Measurements from ENCODE around the gene MVP. TPM values are rescaled to one million over a fixed set of nuclear protein-coding genes. Genes with fewer than 3 reads are reported as not detected.

The MVP gene
- total RNA-seq, 2 donors from 2014 or later = 3.0 to 8.0 TPM

DNA sequence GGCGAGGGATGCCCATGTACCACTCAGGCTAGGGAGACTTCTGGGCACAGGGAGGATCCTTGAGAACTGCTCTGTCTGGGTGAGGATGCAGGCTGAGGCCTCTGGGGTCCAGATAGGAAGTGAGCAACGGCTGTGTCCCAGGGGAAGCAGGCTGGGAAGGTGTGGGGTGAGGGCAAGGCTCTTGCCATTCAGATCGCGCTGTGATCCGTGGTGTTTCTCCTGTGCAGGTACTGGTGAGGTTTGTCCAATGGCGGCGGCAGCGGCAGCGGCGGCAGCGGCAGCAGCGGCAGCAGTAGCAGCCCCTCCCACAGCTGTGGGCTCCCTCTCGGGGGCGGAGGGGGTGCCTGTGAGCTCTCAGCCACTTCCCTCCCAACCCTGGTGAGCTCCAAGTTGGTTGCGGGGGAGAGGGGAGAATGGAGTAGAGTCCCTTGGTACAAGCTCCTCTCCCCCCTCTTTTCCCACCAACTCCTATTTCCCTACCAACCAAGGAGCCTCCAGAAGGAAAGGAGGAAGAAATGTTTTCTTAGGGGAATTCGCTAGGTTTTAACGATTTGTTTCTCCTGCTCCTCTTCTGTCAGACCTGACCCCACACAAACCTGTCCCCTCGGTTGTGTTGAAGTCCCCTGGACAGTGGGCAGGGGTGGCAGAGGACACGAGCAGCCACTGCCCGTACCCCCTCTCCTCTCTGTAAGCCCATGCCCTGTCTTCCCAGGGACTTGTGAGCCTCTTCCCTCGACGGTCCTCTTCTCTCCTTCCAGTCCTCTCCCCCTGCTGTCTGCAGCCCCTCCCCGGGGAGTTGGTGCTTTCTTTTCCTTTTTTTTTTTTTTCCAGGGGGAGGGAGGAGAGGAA, 10.2 kb upstream of the MVP start:
- DNase-seq = no peak
- H3K27me3 Mint-ChIP-seq (ENCODE audit: insufficient read depth) = peaks cover 11% of the 10 kb centered on the region
- TF ChIP-seq, protein P1, sequence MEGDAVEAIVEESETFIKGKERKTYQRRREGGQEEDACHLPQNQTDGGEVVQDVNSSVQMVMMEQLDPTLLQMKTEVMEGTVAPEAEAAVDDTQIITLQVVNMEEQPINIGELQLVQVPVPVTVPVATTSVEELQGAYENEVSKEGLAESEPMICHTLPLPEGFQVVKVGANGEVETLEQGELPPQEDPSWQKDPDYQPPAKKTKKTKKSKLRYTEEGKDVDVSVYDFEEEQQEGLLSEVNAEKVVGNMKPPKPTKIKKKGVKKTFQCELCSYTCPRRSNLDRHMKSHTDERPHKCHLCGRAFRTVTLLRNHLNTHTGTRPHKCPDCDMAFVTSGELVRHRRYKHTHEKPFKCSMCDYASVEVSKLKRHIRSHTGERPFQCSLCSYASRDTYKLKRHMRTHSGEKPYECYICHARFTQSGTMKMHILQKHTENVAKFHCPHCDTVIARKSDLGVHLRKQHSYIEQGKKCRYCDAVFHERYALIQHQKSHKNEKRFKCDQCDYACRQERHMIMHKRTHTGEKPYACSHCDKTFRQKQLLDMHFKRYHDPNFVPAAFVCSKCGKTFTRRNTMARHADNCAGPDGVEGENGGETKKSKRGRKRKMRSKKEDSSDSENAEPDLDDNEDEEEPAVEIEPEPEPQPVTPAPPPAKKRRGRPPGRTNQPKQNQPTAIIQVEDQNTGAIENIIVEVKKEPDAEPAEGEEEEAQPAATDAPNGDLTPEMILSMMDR (conservative IDR thresholded peaks at IDR 0.05) = no peak
- H3K36me3 ChIP-seq (ENCODE audit: control insufficient read depth, insufficient read depth, low read length) = peaks cover 25% of the 10 kb centered on the region
- H3K9ac ChIP-seq (ENCODE audit: extremely low read depth, low read length, poor library complexity, severe bottlenecking) = no peak overlapping the region
- H3K27ac Mint-ChIP-seq = peak overlapping the region; percentile 92
- H3K27ac ChIP-seq (ENCODE audit: low read depth, low read length) = peak overlapping the region; percentile 3
- H3K4me3 Mint-ChIP-seq = peak overlapping the region; percentile 67
- H3K9me3 Mint-ChIP-seq = no peaks in the 10 kb centered on the region
- peaks cover 22% of the 10 kb centered on the region for H3K36me3 Mint-ChIP-seq (ENCODE audit: low read depth)
- H3K4me3 ChIP-seq (ENCODE audit: low read length) = peak overlapping the region; percentile 71
- no peaks in the 10 kb centered on the region for H3K27me3 ChIP-seq (ENCODE audit: control insufficient read depth, insufficient read depth, low read length, poor library complexity, severe bottlenecking)
- no peaks in the 10 kb centered on the region for H3K9me3 ChIP-seq (ENCODE audit: control insufficient read depth, low read length)
- peaks cover 46% of the 10 kb centered on the region for H3K4me1 Mint-ChIP-seq
- H3K4me1 ChIP-seq (ENCODE audit: control insufficient read depth, insufficient read depth, low read length) = peaks cover 24% of the 10 kb centered on the region
- 64 to 80% methylated on average over 1 to 22 of the region's 23 CpGs for WGBS, 2 experiments (ENCODE audit: insufficient coverage in 1 of 2, insufficient read length in 1 of 2)

DNA sequence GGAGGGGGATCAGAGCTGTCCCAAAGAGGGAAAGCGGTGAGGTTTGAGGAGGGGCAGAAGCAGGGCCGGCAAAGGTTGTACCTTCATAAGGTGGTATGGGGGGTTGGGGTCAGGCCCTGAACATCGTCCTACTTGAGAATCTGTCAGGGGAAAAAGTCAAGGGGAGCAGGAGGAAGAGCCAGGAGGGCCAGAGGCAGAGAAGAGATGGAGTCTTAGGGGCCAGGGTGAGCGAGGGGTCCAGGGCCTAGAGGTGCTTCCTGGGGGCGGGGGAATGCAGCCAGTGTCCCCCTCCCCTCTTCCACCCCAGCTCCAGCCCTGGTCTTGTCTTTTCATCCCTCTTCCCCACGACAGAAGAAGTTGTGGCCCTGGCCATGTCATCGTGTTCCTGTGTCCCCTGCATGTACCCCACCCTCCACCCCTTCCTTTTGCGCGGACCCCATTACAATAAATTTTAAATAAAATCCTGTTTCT, 9.5 kb upstream of the MVP start:
- DNase-seq = peak; percentile 59
- Mint-ChIP-seq H3K27me3 (ENCODE audit: insufficient read depth) (peaks cover 11% of the 10 kb centered on the region), H3K27ac (peak overlapping the region; percentile 92), H3K4me1 (peaks cover 47% of the 10 kb centered on the region), H3K36me3 (ENCODE audit: low read depth) (peaks cover 22% of the 10 kb centered on the region), H3K9me3 (no peaks in the 10 kb centered on the region), H3K4me3 (peak overlapping the region; percentile 67)
- H3K4me3 ChIP-seq (ENCODE audit: low read length) = peak overlapping the region; percentile 71
- peak overlapping the region; percentile 3 for H3K27ac ChIP-seq (ENCODE audit: low read depth, low read length)
- no peaks in the 10 kb centered on the region for H3K9me3 ChIP-seq (ENCODE audit: control insufficient read depth, low read length)
- WGBS, 2 experiments (ENCODE audit: insufficient coverage in 1 of 2, insufficient read length in 1 of 2) = 13 to 18% methylated on average over 6 to 9 of the region's 9 CpGs
- no peaks in the 10 kb centered on the region for H3K27me3 ChIP-seq (ENCODE audit: control insufficient read depth, insufficient read depth, low read length, poor library complexity, severe bottlenecking)
- TF ChIP-seq, protein P1 (conservative IDR thresholded peaks at IDR 0.05) = no peak
- no peak overlapping the region for H3K9ac ChIP-seq (ENCODE audit: extremely low read depth, low read length, poor library complexity, severe bottlenecking)
- peaks cover 25% of the 10 kb centered on the region for H3K36me3 ChIP-seq (ENCODE audit: control insufficient read depth, insufficient read depth, low read length)
- peaks cover 24% of the 10 kb centered on the region for H3K4me1 ChIP-seq (ENCODE audit: control insufficient read depth, insufficient read depth, low read length)

DNA sequence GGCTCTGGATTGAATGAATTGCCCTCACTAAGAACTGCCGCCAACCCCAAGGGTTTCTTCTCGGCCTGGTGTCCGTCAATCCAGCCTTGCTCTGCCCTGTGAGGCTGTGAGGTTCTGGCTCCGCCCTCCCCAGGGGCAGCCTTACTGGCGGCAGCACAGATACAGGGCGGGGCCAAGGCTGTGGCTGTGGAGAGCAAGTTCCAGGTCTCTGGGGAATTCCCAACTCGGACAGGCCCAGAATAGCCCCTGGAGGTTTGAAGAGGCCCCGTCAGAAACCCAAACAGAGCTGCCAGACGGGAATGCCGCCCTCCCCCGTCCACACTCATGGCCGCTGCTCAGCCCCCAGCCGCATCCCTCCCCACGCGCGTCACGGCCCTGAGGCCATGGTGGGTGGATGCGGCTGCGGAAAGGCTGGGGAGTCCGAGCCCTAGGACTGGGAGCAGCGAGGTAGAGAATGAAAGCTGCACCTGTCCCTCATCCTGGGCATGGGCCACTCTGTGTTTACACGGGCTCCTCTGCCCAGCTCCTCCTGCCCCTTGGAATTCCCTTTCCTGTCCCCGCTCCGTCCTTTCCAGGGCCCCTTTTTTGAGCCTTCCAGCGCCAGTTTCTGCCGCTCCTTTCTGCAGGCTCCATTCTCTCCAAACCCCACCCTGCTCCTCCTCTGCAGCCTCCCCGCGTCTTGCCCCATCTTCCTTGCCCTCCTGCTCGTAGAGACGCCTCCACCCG, 8.9 kb upstream of the MVP start:
- 1 to 4% methylated on average over 14 to 31 of the region's 31 CpGs for WGBS, 2 experiments (ENCODE audit: insufficient coverage in 1 of 2, insufficient read length in 1 of 2)
- peaks cover 22% of the 10 kb centered on the region for H3K36me3 Mint-ChIP-seq (ENCODE audit: low read depth)
- peak overlapping the region; percentile 92 for H3K27ac Mint-ChIP-seq
- Histone ChIP-seq H3K27ac (ENCODE audit: low read depth, low read length) (peak overlapping the region; percentile 82), H3K27me3 (ENCODE audit: control insufficient read depth, insufficient read depth, low read length, poor library complexity, severe bottlenecking) (no peaks in the 10 kb centered on the region), H3K9me3 (ENCODE audit: control insufficient read depth, low read length) (no peaks in the 10 kb centered on the region), H3K4me3 (ENCODE audit: low read length) (peak overlapping the region; percentile 85), H3K36me3 (ENCODE audit: control insufficient read depth, insufficient read depth, low read length) (peaks cover 25% of the 10 kb centered on the region), H3K9ac (ENCODE audit: extremely low read depth, low read length, poor library complexity, severe bottlenecking) (peak overlapping the region; percentile 16), H3K4me1 (ENCODE audit: control insufficient read depth, insufficient read depth, low read length) (peaks cover 24% of the 10 kb centered on the region)
- DNase-seq = peak; percentile 98
- H3K9me3 Mint-ChIP-seq = no peaks in the 10 kb centered on the region
- H3K4me3 Mint-ChIP-seq = peak overlapping the region; percentile 67
- H3K27me3 Mint-ChIP-seq (ENCODE audit: insufficient read depth) = peaks cover 11% of the 10 kb centered on the region
- TF ChIP-seq, protein P1 (conservative IDR thresholded peaks at IDR 0.05) = no peak
- H3K4me1 Mint-ChIP-seq = peaks cover 48% of the 10 kb centered on the region

All from endodermal cell (in vitro differentiated cells).